IgD-negative memory B cell (primary cell): Measurements from ENCODE around the gene COA7. TPM values are rescaled to one million over a fixed set of nuclear protein-coding genes. Genes with fewer than 3 reads are reported as not detected.
"Not testable (repeated sequence)": the region's sequence is repeated elsewhere in the genome, so short reads cannot be mapped to it uniquely, and the experiment has no call there.

Source experiments
- H3K27ac Mint-ChIP-seq, 3 donors: one replicate each; pipeline ENCODE4 v1.8.0; 2020 to 2022; ENCODE audit warnings: mild to moderate bottlenecking in 3 of 3, mixed read lengths in 3 of 3, moderate library complexity in 1 of 3
- H3K27me3 Mint-ChIP-seq: one replicate; pipeline ENCODE4 v1.8.0; 2021; ENCODE audit warnings: mixed read lengths
- H3K36me3 Mint-ChIP-seq: one replicate; pipeline ENCODE4 v1.8.0; 2020; ENCODE audit warnings: mild to moderate bottlenecking, mixed read lengths
- H3K4me1 Mint-ChIP-seq, 3 donors: one replicate each; pipeline ENCODE4 v1.8.0; 2020 to 2022; ENCODE audit warnings: mixed read lengths in 3 of 3, mild to moderate bottlenecking in 1 of 3
- H3K4me3 Mint-ChIP-seq, 4 donors: one replicate each; pipeline ENCODE4 v1.8.0; 2020 to 2022; ENCODE audit warnings: mild to moderate bottlenecking in 4 of 4, mixed read lengths in 4 of 4, moderate library complexity in 3 of 4
- H3K9me3 Mint-ChIP-seq, 3 donors: one replicate each; pipeline ENCODE4 v1.8.0; 2020 to 2021; ENCODE audit warnings: mixed read lengths in 3 of 3, mild to moderate bottlenecking in 1 of 3
- polyA plus RNA-seq: library from polyadenylated mRNA; unstranded; fragments of 300-500 nt; fragmentation: Illumina TruSeq; gene quantifications from one replicate; pipeline ENCODE4 v1.2.3, GENCODE V29; 2021

COA7 gene
- polyA plus RNA-seq, 1 donor from 2014 or later = 7.2 TPM

DNA sequence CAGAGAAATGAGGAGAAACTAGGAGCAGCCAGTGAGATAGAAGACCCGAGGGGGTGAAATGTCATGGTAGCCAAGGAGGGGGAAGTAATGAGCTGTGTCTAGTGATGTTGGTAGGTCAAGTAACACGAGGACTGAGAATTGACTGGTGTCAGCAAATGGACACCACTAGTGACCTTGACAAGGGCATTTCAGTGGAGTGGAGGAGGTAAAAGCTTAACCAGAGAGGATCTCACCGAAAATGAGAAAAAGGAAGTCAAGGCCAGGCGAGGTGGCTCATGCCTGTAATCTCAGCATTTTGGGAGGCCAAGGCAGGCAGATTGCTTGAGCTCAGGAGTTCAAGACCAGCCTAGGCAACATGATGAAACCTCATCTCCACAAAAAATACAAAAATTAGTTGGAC is 25.1 kb upstream of the COA7 start:
- Mint-ChIP-seq H3K27me3 (peaks cover 5% of the 10 kb centered on the region), H3K4me3 (peak overlapping the region in 2 of 4 donors; percentile 5 to 52), H3K36me3 (peaks cover 6% of the 10 kb centered on the region), H3K4me1 (peaks cover 0 to 23% (median 18%) of the 10 kb centered on the region in 3 donors), H3K27ac (no peak overlapping the region), H3K9me3 (no peaks in the 10 kb centered on the region)

GRCh38 chr1:52715296-52715695 is 17.1 kb upstream of the COA7 start:
- not testable (repeated sequence) for H3K36me3 Mint-ChIP-seq, H3K9me3 Mint-ChIP-seq, H3K27ac Mint-ChIP-seq, H3K27me3 Mint-ChIP-seq, H3K4me3 Mint-ChIP-seq, H3K4me1 Mint-ChIP-seq

DNA sequence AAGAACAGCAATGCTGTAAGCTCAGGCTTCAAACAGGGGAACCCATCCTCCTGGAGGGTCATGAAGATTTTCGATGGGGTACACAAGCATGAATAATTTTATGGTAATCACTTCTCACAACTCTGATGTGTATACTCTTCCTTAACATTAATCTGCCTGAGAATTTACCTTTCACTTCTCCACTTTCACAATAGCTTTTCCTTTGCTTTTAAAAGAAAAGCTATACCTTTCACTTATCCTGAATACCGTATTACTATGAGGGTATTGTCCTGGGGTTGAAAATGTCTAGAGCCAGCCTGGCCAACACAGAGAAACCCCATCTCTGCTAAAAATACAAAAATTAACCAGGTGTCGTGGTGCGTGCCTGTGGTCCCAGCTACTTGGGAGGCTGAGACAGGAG is 15.4 kb upstream of the COA7 start:
- Mint-ChIP-seq H3K36me3 (peaks cover 2% of the 10 kb centered on the region), H3K27ac (no peak overlapping the region), H3K27me3 (no peaks in the 10 kb centered on the region), H3K9me3 (no peaks in the 10 kb centered on the region), H3K4me1 (no peaks in the 10 kb centered on the region), H3K4me3 (no peak overlapping the region)

DNA sequence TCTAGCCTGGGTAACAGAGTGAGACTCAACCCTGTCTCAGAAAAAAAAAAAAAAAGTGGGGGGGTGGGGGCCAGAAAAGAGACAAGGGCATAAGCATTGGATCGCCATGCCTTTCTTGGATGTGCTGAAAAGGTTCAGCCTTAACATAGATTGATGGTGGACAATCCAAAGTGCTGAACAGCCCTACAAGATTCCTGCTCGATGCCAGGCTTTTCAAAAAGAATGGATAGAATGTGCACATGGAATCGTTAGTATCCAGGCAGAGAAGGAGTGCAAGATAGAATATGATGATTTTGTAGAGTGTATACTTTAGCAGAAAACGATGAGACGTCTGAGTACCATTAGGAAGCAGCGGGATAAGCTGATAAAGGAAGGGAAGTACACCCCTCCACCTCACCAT is 10.9 kb upstream of the COA7 start:
- H3K9me3 Mint-ChIP-seq = peaks cover 0 to 2% (median 0%) of the 10 kb centered on the region in 3 donors
- H3K4me3 Mint-ChIP-seq = no peak overlapping the region
- no peak overlapping the region for H3K27ac Mint-ChIP-seq
- H3K36me3 Mint-ChIP-seq = peaks cover 2% of the 10 kb centered on the region
- H3K4me1 Mint-ChIP-seq = peaks cover 1 to 13% (median 4%) of the 10 kb centered on the region in 3 donors
- peaks cover 5% of the 10 kb centered on the region for H3K27me3 Mint-ChIP-seq

DNA sequence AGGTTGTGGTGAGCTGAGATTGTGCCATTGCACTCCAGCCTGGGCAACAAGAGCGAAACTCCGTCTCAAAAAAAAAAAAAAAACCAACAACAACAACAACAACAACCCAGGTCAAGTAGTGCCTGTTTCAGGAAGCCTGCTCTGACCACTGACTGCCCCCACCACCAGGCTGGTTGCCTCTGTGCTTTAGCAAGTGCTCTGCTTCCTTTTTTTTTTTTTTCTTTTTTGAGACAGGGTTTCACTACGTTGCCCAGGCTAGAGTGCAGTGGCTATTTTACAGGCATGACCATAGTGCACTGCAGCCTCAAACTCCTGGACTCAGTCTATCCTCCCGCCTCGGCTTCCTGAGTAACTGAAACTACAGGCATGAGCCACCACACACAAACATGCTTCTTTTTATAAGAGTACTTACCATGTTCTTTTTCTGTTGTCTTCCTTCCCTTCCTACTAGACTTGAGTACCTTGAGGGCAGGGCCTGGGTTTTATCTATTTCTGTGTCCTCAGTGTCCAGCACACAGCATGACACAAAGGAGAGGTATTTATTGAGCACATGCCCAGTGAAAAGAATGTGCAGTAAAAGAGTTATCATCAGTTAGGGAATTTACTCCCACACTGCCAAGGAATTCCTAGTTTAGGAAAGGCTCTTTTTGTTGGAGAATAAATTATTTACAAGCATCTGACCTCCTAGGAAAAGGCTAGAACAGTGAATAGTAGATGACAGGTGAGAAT is 9.9 kb upstream of the COA7 start:
- H3K27ac Mint-ChIP-seq = no peak overlapping the region
- peaks cover 5% of the 10 kb centered on the region for H3K27me3 Mint-ChIP-seq
- H3K9me3 Mint-ChIP-seq = peaks cover 0 to 2% (median 0%) of the 10 kb centered on the region in 3 donors
- peaks cover 2% of the 10 kb centered on the region for H3K36me3 Mint-ChIP-seq
- peak overlapping the region in 1 of 4 donors; percentile 0 for H3K4me3 Mint-ChIP-seq
- peaks cover 6 to 17% (median 8%) of the 10 kb centered on the region in 3 donors for H3K4me1 Mint-ChIP-seq

- H3K36me3 Mint-ChIP-seq = no peaks in the 10 kb centered on the region
- H3K9me3 Mint-ChIP-seq = peaks cover 0 to 2% (median 0%) of the 10 kb centered on the region in 3 donors
- H3K27ac Mint-ChIP-seq = no peak overlapping the region
- peak overlapping the region in 1 of 4 donors; percentile 5 for H3K4me3 Mint-ChIP-seq
- H3K27me3 Mint-ChIP-seq = peaks cover 5% of the 10 kb centered on the region
- H3K4me1 Mint-ChIP-seq = peaks cover 11 to 21% (median 14%) of the 10 kb centered on the region in 3 donors
Observed at GRCh38 chr1:52706941-52707926, 9.1 kb upstream of the COA7 start.

GRCh38 chr1:52706136-52706670 is 8.1 kb upstream of the COA7 start:
- H3K4me1 Mint-ChIP-seq = peaks cover 14 to 25% (median 21%) of the 10 kb centered on the region in 3 donors
- peak overlapping the region in 1 of 4 donors; percentile 50 for H3K4me3 Mint-ChIP-seq
- no peak overlapping the region for H3K27ac Mint-ChIP-seq

GRCh38 chr1:52702886-52703787 is 5.0 kb upstream of the COA7 start:
- H3K36me3 Mint-ChIP-seq = no peaks in the 10 kb centered on the region
- H3K4me3 Mint-ChIP-seq = peak overlapping the region; percentile 83 to 94 (median 88)
- peak overlapping the region; percentile 91 to 99 (median 98) for H3K27ac Mint-ChIP-seq
- H3K4me1 Mint-ChIP-seq = peaks cover 21 to 34% (median 34%) of the 10 kb centered on the region in 3 donors
- peaks cover 3% of the 10 kb centered on the region for H3K27me3 Mint-ChIP-seq
- peaks cover 0 to 2% (median 0%) of the 10 kb centered on the region in 3 donors for H3K9me3 Mint-ChIP-seq

More at GRCh38 chr1:52706136-52706670, 8.1 kb upstream of the COA7 start:
- peaks cover 0 to 2% (median 0%) of the 10 kb centered on the region in 3 donors for H3K9me3 Mint-ChIP-seq
- no peaks in the 10 kb centered on the region for H3K36me3 Mint-ChIP-seq
- peaks cover 5% of the 10 kb centered on the region for H3K27me3 Mint-ChIP-seq

DNA sequence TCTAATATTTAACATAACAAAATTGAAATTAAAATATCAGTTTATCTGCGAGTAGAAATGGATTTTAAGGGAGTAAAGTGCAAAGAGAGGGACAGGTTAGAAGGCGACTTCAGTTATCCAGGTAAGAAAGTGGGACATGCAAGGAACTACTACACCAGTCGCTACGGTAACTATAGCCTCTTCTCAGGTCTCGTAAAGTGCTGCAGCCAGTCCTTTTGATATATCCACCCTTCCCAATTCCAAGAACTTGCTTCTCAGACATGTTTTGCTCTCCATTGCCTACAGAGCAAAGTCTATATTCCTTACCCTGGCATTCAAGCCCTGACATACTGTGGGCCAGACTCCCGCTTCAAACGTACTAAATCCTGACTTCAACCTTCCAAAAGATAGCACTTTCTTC is 2.5 kb downstream of the COA7 start:
- Mint-ChIP-seq H3K4me3 (peak overlapping the region in 3 of 4 donors; percentile 27 to 51 (median 27)), H3K4me1 (peaks cover 10 to 23% (median 16%) of the 10 kb centered on the region in 3 donors), H3K27ac (peak overlapping the region in 1 of 3 donors; percentile 32), H3K27me3 (no peaks in the 10 kb centered on the region), H3K36me3 (peaks cover 7% of the 10 kb centered on the region), H3K9me3 (no peaks in the 10 kb centered on the region)

DNA sequence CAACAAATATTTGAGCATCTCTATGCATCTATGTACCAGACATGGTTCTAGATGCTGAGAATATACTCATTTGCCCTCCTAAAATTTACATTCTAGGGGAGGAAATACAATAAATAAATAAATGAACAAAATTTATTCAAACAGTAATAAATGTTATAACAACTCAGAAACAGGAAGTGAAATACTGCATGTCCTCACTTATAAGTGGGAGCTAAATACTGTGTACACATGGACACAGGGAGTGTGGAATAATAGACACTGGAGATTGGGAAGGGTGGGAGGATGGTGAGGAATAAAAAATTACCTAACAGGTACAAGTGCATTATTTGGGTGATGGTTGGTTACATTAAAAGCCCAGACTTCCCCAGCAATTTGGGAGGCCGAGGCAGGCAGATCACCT is 4.3 kb downstream of the COA7 start:
- H3K27me3 Mint-ChIP-seq = no peaks in the 10 kb centered on the region
- peaks cover 7% of the 10 kb centered on the region for H3K36me3 Mint-ChIP-seq
- peaks cover 10 to 22% (median 16%) of the 10 kb centered on the region in 3 donors for H3K4me1 Mint-ChIP-seq
- H3K4me3 Mint-ChIP-seq = peak overlapping the region in 1 of 4 donors; percentile 2
- no peaks in the 10 kb centered on the region for H3K9me3 Mint-ChIP-seq
- H3K27ac Mint-ChIP-seq = no peak overlapping the region

GRCh38 chr1:52693351-52693750 is 4.8 kb downstream of the COA7 start:
- H3K4me1 Mint-ChIP-seq = peaks cover 6 to 17% (median 11%) of the 10 kb centered on the region in 3 donors
- not testable (repeated sequence) for H3K9me3 Mint-ChIP-seq, H3K27ac Mint-ChIP-seq, H3K36me3 Mint-ChIP-seq, H3K27me3 Mint-ChIP-seq, H3K4me3 Mint-ChIP-seq

DNA sequence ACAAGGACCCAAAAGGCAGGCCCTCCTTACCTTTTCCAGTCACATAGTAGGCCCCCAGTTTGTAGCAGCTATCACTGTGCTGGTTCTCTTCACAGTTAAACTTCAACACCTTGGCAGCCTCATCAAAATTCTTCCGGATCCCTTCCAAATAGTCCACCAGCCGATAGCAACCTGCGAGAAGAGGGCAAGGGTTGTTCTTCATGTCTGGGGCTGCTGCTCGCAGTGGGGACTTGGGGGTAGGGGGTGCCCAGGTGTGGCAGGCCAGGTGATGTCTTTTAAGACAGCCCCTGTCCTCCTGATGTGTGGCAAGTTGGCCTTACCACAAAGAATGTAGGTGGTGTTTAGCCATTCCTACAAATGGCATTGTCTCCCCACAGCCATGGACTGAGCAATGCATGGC is 5.5 kb downstream of the COA7 start:
- H3K4me1 Mint-ChIP-seq = peaks cover 5 to 15% (median 10%) of the 10 kb centered on the region in 3 donors
- H3K9me3 Mint-ChIP-seq = no peaks in the 10 kb centered on the region
- no peak overlapping the region for H3K4me3 Mint-ChIP-seq
- peaks cover 7% of the 10 kb centered on the region for H3K36me3 Mint-ChIP-seq
- H3K27ac Mint-ChIP-seq = peak overlapping the region in 1 of 3 donors; percentile 54
- H3K27me3 Mint-ChIP-seq = no peaks in the 10 kb centered on the region

- Mint-ChIP-seq H3K36me3 (peaks cover 7% of the 10 kb centered on the region), H3K9me3 (no peaks in the 10 kb centered on the region), H3K27me3 (no peaks in the 10 kb centered on the region), H3K27ac (peak overlapping the region in 1 of 3 donors; percentile 54), H3K4me3 (peak overlapping the region in 1 of 4 donors; percentile 22), H3K4me1 (peaks cover 4 to 11% (median 6%) of the 10 kb centered on the region in 3 donors)
Observed at GRCh38 chr1:52691821-52692220, 6.3 kb downstream of the COA7 start.

- Mint-ChIP-seq H3K9me3 (peaks cover 0 to 8% (median 0%) of the 10 kb centered on the region in 3 donors), H3K27ac (peak overlapping the region in 1 of 3 donors; percentile 64), H3K36me3 (peaks cover 2% of the 10 kb centered on the region), H3K4me1 (peaks cover 8 to 14% (median 10%) of the 10 kb centered on the region in 3 donors), H3K4me3 (no peak overlapping the region), H3K27me3 (no peaks in the 10 kb centered on the region)
Observed at GRCh38 chr1:52686830-52687229, 11.3 kb downstream of the COA7 start.
